ENCODE data around the gene PPARGC1A.

Gene PPARGC1A, protein sequence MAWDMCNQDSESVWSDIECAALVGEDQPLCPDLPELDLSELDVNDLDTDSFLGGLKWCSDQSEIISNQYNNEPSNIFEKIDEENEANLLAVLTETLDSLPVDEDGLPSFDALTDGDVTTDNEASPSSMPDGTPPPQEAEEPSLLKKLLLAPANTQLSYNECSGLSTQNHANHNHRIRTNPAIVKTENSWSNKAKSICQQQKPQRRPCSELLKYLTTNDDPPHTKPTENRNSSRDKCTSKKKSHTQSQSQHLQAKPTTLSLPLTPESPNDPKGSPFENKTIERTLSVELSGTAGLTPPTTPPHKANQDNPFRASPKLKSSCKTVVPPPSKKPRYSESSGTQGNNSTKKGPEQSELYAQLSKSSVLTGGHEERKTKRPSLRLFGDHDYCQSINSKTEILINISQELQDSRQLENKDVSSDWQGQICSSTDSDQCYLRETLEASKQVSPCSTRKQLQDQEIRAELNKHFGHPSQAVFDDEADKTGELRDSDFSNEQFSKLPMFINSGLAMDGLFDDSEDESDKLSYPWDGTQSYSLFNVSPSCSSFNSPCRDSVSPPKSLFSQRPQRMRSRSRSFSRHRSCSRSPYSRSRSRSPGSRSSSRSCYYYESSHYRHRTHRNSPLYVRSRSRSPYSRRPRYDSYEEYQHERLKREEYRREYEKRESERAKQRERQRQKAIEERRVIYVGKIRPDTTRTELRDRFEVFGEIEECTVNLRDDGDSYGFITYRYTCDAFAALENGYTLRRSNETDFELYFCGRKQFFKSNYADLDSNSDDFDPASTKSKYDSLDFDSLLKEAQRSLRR

GRCh38 chr4:23889814-23890341 lies at the start of gene PPARGC1A:
PPARGC1A (minus strand) TSS chr4:23890047; CDS start chr4:23889957, 90 bp downstream.
- no peak for DNase-seq (ENCODE audit: low spot score)
- TF ChIP-seq CTCF (IDR thresholded peaks at IDR 0.05; ENCODE audit: borderline replicate concordance, control extremely low read depth, extremely low read depth, insufficient read depth, missing control alignments), result no peak
- in situ Hi-C loops (cut with MboI; ENCODE audit: low sequenced_read_pairs, unreplicated experiment), result no loop called here

DNA sequence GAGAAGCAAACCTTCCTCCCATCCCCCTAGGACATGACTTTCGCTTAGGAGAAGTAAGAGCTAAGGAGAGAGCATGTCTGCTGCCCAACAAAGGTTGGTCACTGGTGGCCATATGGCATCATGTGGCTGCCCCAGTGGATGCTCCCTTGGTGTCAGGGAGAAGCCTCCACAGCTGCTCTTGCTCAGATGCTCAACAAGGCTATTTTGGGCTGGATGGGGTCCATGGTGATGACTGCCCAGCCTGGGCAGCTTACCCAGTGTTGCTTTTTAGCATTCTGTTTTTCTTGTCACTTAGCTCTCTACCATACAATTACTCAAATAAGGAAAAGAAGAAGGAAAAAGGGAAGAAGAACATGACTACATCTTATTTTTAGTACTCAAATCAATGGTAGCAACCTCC lies 48.9 kb upstream of the PPARGC1A start:
- DNase-seq (ENCODE audit: low spot score), result no peak
- in situ Hi-C loops (cut with MboI; ENCODE audit: low sequenced_read_pairs, unreplicated experiment), result no loop called here
- TF ChIP-seq CTCF (IDR thresholded peaks at IDR 0.05; ENCODE audit: borderline replicate concordance, control extremely low read depth, extremely low read depth, insufficient read depth, missing control alignments), result no peak

- no peak for DNase-seq (ENCODE audit: low spot score)
- in situ Hi-C loops (cut with MboI; ENCODE audit: low sequenced_read_pairs, unreplicated experiment), result no loop called here
- no peak for TF ChIP-seq CTCF (IDR thresholded peaks at IDR 0.05; ENCODE audit: borderline replicate concordance, control extremely low read depth, extremely low read depth, insufficient read depth, missing control alignments)
These were observed 47.3 kb upstream of the PPARGC1A start for GRCh38 chr4:23937173-23937572.

GRCh38 chr4:23934915-23935314 lies 45.1 kb upstream of the PPARGC1A start:
- in situ Hi-C loops (cut with MboI; ENCODE audit: low sequenced_read_pairs, unreplicated experiment), result no loop called here

DNA sequence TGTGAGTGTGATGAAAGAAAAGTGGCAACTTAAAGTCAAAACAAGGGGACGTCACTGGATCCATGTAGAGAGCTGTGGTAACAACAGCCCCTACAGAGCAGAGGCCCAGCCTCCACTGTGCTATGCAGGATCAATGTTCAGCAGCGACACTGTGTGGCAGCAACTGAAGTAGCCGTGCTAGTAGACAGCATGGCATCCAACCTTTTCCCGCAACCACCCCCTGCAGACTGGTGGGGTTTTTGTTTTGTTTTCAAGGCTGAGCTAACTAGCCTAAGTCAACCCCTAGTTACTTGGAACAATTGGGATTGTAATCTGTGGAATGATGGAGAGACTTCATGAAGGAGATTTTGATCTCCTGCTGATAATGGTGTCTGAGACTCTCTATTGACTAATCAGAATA lies 44.4 kb upstream of the PPARGC1A start:
- DNase-seq (ENCODE audit: low spot score), result no peak
- no peak for TF ChIP-seq CTCF (IDR thresholded peaks at IDR 0.05; ENCODE audit: borderline replicate concordance, control extremely low read depth, extremely low read depth, insufficient read depth, missing control alignments)
- in situ Hi-C loops (cut with MboI; ENCODE audit: low sequenced_read_pairs, unreplicated experiment), result no loop called here

More at GRCh38 chr4:23934915-23935314, 45.1 kb upstream of the PPARGC1A start:
- TF ChIP-seq CTCF (IDR thresholded peaks at IDR 0.05; ENCODE audit: borderline replicate concordance, control extremely low read depth, extremely low read depth, insufficient read depth, missing control alignments), result no peak
- no peak for DNase-seq (ENCODE audit: low spot score)

GRCh38 chr4:23932901-23933308 lies 43.1 kb upstream of the PPARGC1A start:
- TF ChIP-seq CTCF (IDR thresholded peaks at IDR 0.05; ENCODE audit: borderline replicate concordance, control extremely low read depth, extremely low read depth, insufficient read depth, missing control alignments), result no peak
- DNase-seq (ENCODE audit: low spot score), result no peak
- in situ Hi-C loops (cut with MboI; ENCODE audit: low sequenced_read_pairs, unreplicated experiment), result no loop called here

Data from GM13976 (cell line).